Neural progenitor cell (in vitro differentiated cells): ENCODE measurements around the gene MSANTD3.

Source experiments
- EZH2 ChIP-seq: fragments of 200-600 bp; sonication (generic); IDR thresholded peaks from 2 replicates; pipeline ENCODE4 v1.6.1; 2017; ENCODE audit warnings: antibody characterized with exemption, mild to moderate bottlenecking, moderate library complexity
- TF ChIP-seq, protein P1 (sequence below): fragments of 200-600 bp; sonication (generic); IDR thresholded peaks from 2 replicates; pipeline ENCODE4 v1.5.1; 2017; ENCODE audit warnings: antibody characterized with exemption, mild to moderate bottlenecking

DNA sequence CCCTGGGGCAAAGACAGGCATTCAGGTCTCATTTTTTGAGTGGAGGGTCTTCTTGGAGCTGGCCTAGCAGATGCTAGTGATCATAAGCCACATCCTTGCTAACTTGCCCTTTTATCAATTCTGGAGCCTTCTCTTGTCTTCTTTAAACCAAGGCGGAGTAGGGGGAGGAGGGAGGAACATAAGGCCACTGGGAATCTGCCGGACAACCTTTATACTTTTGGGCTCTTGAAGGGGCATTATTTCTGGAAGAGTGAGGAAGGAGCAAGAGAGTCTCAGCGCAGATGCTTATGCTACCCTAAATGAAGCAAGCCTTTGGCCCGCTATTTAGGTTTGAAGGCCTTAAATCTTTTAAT, 48.0 kb downstream of the MSANTD3 start:
- TF ChIP-seq, protein P1, sequence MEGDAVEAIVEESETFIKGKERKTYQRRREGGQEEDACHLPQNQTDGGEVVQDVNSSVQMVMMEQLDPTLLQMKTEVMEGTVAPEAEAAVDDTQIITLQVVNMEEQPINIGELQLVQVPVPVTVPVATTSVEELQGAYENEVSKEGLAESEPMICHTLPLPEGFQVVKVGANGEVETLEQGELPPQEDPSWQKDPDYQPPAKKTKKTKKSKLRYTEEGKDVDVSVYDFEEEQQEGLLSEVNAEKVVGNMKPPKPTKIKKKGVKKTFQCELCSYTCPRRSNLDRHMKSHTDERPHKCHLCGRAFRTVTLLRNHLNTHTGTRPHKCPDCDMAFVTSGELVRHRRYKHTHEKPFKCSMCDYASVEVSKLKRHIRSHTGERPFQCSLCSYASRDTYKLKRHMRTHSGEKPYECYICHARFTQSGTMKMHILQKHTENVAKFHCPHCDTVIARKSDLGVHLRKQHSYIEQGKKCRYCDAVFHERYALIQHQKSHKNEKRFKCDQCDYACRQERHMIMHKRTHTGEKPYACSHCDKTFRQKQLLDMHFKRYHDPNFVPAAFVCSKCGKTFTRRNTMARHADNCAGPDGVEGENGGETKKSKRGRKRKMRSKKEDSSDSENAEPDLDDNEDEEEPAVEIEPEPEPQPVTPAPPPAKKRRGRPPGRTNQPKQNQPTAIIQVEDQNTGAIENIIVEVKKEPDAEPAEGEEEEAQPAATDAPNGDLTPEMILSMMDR: no peak
- no peak for TF ChIP-seq EZH2
